ENCODE results near the gene CCDC102A.

Gene CCDC102A

DNA sequence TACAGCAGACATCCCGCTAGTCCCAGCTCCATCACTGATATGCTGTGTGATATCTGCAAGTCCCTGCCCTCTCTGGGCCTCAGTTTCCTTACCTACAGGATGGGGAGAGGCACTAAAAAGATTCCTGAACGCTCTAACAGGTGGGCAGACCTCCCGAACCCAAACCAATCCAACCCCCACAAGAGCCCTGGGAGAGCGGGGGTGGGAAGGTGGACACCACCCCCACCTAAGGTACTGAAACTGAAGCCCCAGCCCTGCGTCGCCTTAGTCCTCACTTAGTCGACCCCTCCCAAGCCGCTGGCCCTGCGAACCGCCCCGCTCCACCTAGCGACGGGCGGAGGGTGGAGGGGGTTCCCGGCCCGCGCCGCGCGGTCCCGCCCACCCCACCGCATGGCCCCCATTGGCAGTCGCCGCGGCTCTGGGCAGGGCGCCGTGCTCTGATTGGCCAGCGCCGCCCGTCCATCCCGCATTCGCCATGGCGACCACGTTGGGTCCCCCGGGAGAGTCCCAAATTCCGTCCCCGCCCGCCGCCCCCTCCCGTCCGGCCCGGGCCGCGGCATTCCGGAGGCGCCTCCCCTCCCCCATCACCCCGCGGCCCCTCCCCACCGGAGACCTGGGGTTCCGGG lies 578 bp downstream of the CCDC102A start:
- peak; percentile 19 for DNase-seq

DNA sequence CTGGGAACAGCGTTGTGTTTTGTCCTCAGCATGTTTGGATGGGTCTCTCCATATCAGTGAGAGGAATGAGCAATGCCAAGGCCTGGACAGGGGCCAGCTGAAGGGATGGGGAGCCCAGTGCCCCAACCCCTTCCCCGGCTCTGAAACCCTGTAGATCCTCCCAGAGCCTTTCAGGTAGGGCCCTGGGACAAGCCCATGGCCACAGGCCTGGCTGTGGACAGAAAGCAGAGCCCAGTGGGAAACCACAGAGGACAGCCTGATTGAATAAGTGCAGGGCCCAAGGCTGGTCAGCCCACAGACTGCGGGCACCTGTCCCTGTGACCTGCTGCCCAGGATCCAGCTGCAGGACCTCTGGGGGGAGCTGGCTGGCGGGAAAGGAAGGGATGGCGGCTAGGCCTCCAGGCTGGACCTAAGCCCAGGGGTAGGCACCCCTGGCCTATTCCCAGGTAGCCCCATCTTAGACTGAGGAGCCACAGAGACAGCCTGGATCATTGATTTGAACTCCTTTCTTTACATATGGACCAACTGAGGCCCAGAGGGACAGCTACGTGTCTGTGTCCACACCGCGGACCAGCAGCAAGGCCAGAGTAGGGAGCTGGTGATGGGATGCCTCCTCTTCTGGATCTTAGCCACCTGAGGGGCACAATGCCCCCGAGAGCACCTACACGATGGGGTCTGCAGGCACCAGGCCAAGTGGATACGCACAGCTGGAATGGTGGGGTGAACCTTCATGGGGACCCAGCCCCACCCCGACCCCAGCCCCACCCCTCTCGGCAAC lies 1.3 kb downstream of the CCDC102A start:
- no peak for DNase-seq

DNA sequence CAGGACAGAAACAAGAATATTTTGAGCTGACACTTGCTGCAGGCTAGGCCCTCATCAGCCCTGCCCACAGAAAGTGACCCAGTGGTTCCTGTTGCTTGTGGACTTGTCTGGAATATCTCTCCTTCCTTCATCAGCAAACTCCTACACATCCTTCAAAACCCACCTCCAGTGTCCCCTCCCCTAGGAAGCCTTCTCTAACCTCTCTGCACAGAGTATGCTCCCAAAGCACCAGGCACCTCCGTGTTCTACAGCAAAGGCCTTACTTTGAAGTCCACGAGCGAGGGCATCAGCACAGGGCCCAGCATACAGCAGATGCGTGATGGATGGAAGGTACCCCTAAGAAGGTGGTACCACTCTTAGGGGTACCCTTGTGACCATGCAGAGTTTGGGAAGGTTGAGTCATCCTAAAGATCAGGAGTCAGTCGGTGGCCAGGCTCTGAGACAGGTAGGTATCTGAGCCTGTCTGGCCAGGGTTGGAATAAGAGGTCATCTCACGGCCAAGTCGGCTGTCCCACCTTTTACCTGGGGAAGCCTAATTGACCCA lies 2.0 kb downstream of the CCDC102A start:
- DNase-seq = no peak

DNA sequence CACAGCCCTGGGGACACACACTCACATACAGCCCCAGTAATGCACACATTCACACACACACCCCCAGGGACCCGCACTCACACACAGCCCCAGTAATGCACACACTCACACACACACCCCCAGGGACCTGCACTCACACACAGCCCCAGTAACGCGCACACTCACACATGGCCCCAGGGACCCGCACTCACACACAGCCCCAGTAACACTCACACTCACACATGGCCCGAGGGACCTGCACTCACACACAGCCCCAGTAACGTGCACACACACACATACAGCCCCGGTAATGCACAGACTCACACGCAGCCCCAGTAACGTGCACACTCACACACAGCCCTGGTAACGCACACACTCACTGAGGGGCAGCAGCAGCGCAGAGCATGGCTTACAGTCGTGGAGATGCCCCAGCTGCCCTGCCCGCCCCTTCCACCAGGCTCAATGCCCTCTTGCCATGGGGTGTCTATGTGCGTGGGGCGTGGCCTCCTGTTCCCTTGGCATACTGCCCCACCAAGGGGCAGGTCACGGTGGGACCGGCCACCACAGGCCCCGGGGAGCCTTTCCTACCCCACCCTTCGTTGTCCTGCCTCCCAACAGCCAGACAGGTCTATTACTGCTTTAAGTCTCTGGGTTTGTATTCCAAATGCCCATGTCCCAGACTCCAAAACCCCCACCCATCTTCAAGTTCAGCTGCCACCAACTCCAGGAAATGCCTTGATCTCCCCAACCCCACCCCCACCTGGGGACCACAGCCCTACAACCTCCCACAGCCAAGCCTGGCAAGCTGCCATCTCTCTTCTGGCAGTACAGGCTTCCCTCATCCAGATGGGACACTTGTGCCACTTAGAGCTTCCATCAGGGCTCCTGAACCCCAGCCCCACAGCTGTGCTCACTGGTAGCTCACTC lies 2.7 kb downstream of the CCDC102A start:
- peak; percentile 29 for DNase-seq

DNA sequence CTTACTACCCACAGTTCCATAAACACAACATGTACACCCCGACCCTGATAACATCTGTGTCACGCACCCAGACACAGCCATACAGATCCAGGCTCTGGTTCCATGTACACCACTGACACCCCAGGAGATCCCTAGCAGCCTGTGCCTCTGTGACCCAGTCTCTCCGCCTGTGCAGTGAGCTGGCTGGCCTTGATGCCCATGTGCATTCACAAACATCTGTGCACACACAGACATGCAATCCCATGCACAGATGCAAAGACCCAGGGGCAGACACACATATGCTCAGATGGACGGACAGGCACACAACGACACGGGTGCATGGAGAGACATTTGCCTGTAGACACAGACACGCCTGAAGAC lies 4.1 kb downstream of the CCDC102A start:
- no peak for DNase-seq

DNA sequence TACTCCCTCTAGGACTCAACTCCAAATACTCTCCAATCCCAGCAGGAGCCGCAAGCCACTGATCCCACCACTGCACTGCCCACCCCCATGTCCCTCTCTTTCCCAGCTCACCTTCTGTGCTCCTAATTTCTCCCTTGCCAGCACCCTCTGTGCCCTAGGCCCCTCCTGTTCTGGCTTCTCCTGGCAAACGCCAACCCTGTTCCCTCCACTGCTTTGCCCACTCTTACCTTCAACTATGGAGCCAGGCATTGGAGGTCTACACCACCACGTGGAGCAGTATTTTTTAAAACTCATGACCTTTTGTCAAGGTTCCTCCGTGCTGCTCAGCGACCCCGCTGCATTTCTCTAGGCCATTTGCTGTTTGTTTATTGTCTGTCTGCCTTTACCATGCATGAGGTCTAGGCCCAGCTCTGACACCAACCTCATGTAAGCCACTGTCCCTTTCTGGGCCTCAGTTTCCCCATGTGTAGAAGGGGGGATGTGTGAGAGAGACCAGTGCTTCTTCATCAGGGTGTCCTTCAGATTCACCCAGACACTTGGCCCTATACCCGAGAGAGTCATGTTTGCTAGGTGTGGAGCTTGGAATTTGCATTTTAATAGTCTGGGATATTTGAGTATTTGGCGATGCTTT lies 4.6 kb downstream of the CCDC102A start:
- no peak for DNase-seq

DNA sequence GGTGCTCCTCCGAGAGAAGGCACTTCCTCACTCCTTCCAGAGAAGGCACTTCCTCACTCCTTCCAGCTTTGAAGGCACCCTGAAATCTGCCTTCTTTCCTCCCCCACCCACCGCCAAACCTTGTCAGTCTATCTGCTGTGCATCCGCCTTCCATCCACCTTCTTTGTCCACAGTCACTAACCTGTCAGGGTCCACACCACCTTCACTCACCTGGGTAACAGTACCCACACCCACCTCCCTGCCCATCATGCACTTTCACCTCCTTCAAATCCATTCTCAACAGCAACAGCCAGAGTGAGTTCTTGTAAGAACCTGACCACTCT lies 5.2 kb downstream of the CCDC102A start:
- no peak for DNase-seq

DNA sequence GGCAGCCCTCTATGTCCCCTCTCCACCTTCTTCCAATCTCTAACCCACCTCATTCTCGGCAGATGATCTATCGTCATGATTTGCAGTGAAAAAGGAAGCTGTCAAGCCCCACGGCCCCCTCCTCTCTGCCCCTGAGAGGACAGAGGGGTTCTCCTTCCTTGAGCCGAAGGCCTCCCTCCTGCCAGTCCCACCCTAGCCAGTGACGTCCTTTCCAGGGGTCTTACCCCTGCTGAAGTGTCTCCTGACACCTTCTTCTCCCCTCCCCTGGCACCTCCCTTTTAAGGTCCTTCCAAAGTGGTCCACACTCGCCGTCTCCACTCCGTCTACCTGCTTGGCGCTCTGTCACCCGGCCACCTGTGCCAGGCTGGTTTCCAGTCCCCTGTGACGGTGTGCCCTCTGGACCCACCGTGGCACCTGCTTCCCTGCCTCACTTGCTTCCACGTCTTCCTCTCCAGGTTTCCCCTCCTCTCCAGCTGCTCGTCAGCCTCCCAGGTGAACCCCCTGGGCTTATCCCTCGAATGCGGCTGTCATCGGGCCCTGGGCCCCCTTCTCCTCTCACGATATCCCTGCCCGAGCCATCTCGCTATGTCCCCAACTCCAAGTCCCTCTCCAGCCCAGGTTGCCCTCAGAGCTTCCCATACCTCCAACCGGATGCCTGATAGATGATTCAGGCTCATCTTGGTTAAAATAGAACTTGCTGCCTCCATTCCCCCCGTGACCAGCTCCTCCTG lies 5.7 kb downstream of the CCDC102A start:
- DNase-seq = no peak

DNA sequence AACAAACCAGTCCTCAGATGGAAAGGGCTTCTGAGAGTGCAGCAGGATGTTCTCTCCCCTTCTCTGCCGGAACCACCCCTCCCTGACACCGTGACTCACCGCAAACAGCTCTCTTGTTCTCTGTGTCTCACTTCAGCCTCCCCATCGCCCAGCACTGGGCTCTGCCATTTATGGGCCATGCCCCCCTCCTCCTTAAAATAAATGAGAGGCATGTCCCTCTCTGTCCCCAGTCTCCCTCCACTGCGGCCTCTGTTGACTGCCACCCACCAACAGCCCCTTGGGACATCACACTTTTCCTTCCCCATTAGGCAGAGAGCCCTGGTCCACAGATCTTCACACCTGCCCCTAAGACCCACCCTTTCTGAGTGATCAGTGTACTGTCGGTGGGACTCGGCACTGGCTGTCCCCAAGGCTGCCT lies 6.3 kb downstream of the CCDC102A start:
- DNase-seq = no peak

DNA sequence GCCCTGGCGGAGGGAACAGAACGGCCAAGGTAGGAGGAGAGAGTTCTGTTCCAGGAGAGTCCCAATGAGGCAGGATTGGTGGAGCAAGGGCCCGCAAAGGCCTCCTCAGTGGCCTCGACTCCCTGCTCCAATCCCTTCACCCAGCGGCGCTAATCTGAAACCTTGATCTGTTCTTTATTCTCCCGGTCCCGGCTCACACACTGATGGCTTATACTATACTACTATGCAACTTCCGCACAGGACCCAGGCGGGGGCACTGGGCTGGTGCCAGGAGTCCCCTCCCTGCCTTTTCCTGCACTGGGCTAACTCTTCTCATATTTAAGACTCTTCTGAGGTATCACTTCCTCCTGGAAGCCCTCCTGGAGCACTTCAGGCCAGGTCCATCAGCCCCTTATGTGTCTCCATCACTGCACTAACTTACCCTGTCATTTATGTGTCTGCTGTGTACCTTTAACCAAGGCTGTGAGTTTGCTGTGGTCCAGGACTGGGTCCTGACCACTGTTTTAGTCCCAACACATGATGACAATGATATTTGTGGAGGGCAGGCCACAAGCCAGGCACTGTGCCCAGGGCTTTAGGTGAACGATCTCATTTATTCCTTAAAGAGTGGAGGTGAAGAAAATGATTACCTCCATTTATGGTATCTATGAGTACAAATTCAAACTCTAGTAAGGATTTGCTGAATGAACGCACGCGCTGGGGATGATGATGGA lies 6.8 kb downstream of the CCDC102A start:
- no peak for DNase-seq

DNA sequence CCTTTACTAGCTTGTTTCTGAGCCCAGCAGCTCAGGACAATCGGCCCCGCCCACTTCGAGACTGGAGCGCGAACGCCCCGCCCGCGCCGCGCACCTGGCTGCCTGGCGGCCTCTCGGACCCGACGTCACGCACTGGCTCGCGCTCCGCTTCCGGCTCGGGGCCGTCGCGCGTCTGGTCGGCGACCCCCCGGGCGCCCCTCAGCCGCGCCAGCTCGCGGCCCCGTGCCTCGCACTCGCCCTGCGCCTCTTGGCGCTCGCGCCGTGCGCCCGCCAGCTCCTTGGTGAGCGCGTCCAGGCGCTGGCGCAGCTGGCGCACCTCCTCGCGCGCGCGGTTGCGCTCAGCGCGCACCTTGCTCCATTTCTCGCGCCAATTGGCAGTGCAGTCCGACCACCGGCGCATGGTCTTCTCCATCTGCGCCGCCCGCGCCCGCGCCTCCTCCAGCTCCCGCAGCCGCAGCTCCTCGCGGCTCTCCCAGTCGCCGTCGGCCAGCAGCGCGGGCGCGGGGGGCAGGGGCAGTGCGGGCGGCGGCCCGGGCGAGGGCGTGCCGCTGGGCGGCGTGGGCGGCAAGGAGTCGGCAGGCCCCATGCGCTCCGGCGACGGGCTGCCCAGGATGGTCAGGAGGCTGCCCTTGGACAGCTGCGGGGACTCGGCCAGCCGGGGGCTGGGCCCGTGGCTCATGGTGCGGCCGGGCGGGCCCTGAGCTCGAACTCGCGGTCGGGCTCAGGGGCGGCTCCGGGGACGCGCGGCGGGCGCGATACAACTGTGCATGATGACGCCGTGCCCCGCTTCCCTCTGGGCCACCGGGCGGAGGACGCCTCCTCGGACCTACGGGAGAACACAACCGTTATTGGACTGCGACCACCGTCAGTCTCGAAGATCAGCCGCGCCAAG lies 7.6 kb downstream of the CCDC102A start:
- no peak for DNase-seq

DNA sequence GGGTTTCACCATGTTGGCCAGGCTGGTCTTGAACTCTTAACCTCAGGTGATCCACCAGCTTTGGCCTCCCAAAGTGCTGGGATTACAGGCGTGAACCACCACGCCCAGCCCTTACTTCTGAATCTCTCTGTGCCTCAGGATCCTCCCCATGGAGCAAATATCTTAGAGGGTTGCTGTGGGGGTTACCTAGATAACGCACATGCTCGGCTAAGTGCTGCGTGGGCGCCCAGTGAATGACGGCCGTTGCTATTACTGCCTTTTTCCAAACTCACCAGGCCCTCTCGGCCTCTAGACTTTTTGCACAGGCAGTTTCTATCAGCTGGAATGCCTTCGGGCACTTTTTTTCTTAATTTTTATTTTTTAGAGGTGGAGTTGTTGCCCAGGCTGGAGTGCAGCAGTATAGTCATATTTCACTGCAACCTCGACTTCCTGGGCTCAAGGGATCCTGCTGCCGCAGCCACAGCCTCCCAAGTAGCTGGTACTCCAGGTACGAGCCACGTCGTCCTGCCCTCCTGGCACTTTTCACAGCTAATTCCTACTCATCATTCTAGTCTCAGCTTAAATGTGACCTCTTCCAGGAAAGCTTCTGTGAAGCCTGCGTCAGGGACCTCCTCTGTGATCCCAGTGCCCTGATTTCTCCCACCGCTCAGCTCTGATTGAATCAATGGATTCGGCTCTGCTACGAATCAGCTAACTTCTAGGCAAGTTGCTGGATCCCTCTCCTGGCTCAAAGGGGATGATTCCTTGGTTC lies 8.6 kb downstream of the CCDC102A start:
- no peak for DNase-seq

DNA sequence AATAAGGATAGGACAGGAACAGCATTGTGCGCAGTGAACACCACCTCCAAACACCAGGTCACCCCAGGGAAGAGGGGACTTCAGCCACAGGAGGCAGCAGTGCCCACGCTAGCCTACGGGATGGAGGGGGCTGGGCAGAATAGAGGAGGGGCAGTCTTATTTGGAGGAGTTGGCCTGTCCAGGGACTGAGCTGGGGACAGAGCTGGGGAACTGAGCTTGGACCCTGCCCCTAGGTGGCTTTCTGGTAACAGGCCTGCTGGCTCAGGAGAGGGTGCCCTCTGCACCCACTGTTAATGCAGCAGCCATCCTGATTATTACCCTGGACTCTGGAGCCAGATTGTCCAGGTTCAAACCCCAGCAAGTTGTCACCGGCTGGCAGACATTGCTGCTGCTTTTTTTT lies 9.3 kb downstream of the CCDC102A start:
- DNase-seq = no peak

DNA sequence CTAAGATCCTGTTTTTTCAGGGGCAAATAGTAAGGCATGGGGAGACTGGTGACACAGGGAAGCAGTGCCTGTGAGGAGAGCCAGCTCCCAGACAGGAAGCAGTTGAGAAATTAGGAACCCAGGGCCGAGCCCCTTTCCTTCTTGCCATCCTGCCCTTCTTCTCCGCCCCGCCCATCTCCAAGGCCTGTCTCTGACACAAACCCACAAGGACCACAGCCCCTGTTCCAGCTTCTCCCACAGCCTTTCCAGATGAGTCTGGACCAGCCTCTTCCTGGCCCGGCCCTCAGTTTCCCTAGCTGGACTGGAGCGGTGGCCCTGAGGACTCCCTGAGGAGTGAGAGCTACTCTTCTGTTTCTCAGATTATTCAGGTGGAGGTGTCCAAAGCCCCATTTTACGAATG lies 9.9 kb downstream of the CCDC102A start:
- DNase-seq = no peak

DNA sequence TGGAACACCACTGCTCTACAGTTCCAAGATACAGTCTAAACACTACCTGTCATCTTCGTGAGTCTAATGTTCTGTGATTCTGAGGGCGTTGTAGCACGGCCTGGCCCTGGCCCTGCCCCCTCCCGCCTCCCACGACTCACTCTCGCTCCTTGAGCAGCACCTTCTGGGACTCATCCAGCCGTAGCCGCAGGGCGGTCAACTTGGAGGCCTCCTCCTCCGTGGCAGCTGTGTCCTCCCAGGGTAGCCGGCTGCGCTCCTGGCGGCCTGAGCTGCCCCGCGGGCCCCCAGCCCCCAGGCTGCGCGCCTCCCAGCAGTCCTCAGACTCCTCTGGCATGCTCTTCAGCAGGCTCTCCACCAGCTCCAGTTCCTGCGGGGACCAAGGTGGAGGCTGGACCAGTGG lies 10.6 kb downstream of the CCDC102A start:
- peak; percentile 11 for DNase-seq

DNA sequence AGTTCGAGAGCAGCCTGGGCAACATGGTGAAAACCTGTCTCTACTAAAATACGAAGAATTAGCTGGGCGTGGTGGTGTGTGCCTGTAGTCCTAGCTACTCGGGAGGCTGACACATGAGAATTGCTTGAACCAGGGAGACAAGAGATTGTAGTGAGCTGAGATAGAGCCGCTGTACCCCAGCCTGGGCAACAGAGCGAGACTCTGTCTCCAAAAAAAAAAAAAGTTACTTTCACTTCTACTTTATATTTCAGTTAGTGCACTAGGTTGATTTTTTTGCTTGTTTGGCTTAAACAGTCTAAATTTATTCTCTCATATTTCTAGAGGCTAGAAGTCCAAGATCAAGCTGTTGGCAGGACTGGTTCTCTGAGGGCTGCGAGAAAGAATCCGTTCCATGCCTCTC lies 13.4 kb downstream of the CCDC102A start:
- DNase-seq = no peak

DNA sequence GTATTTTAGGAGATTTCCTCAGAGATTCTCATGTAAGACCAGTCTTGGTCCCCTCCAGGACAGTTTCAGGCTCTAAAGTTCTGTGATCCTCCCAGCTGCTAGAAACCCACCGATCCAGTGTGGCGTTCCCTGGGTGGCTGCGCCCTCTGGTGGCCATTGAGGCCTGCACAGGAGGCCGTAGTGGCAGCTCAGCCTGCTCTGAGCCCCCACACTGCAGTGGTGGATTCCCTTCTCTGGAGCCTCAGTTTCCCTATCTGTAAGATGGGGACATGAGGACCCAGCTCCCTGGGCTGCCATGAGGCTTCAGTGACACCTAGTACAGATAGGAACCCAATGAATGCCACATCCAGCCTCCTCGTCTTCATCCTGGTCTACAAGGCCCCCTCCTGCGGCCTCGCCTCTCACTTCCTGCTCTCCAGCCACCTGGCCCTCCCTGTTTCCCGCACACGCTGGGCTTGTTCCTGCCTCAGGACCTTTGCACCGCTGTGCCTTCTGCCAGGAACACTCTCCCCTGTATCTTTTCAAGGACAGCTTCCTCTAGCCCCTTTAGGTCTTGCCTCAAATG lies 16.5 kb downstream of the CCDC102A start:
- peak; percentile 11 for DNase-seq

DNA sequence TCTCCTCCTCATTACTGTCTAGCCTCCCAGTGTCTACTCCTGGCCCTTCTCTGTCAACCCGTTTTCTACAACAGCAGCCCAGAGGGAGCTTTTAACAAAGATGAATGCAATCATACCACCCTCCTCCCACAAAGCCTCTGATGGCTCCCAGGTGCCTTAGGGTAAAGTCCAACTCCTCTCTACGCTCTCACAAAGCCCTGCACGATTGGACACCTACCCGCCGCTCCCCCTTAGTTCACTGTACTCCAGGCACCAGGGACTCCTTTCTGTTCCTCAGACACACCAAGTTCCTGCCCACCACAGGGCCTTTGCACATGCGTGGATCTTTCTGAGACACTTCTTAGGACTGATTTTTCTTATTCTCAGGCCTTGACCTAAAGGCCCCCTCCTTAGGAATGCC lies 17.4 kb downstream of the CCDC102A start:
- no peak for DNase-seq

DNA sequence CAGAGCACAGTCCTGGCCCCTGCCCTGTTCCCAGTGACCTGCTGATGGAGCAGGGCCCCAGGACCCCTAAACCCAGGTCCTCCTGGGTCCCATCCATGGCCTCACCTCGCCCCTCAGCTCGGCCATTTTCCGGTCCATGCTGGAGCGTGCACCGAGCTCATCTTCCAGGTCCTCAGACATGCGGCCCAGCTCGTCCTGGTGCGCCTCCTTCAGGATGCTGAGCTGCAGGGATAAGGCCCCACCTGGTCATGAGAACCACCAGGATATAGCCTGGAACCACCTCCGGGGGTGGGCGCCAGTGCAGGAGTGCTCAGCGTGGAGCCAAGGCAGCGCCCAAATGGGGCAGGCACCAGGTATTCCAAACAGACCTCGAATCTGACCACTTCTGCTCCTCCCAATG lies 17.9 kb downstream of the CCDC102A start:
- no peak for DNase-seq
